GM12892 (cell line): ENCODE measurements around the gene ZSCAN16.

Experiments used
- POLR2A ChIP-seq: IDR thresholded peaks from 2 replicates; pipeline ENCODE4 v1.6.1; 2011; ENCODE audit warnings: low read depth, low read length, control low read depth
- POLR2AphosphoS5 ChIP-seq: IDR thresholded peaks from 2 replicates; pipeline ENCODE4 v1.6.1; 2011; ENCODE audit warnings: low read depth, low read length, control low read depth
- TAF1 ChIP-seq: IDR thresholded peaks from 2 replicates; pipeline ENCODE4 v1.6.1; 2011; ENCODE audit warnings: low read depth, mild to moderate bottlenecking, control low read depth, low read length, borderline replicate concordance

DNA sequence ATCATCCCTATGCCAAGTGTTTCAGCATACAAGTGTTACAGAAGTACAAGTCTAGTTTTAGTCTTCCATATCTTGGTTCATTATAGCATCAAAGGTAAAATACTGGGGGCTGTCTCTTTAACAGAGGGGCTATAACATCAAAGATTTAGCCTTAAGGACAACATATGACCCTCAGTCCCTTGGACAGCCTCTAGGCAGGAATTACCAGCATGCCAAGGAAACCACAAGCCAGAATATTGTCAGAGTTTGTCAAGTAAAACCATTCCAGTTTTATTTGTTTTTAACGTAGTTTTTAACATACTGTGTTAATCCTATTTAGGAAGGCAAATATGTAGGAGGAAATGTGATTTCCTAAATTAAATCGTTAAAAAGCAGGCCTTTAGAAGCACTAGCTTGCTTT, 35.8 kb downstream of the ZSCAN16 start:
- no peak for TF ChIP-seq POLR2A
- no peak for TF ChIP-seq POLR2AphosphoS5
- no peak for TF ChIP-seq TAF1
